ENCODE results near the gene CAMKK2. TPM values are rescaled to one million over a fixed set of nuclear protein-coding genes. Genes with fewer than 3 reads are reported as not detected.
A peak's percentile ranks its signal among the peaks of the same experiment; 100 is the strongest.

The CAMKK2 gene
- total RNA-seq, 2 experiments from 2014 or later = 21.1 to 27.6 TPM

DNA sequence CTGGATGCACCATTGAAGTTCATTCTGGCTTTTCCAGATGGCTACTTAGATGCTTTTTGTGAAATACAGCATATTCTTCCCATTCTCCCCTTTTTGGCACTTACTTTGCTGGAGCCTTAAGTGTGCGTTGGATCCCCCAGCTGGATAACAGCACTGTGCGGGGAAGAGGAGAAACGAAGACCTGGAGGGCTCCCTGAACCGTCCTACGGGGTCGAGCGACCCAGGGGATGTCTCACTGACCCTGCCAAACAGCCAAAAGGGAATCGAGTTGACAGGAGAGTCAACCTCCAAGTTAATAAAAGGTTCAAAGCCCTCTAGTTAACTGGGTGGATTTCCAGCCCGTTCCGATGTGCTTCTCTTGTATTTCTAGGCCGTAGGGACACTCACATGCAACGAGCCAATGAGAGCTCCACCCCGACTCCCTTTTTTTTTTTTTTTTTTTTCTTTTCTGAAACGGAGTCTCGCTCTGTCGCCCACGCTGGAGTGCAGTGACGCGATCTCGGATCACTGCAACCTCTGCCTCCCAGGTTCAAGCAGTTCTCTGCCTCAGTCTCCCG, 1.0 kb upstream of the CAMKK2 start:
- H3K4me2 ChIP-seq (ENCODE audit: low read length) = peak overlapping the region; percentile 94
- BruUV-seq (replicated peaks) = no TSS peak
- POLR2A ChIA-PET = interaction anchor here (0.7 to 1.0 kb wide), 3 partner anchors 33 to 392 kb away, joined by 3 to 5 read pairs (median 3); no protein-coding TSS in a partner anchor
- peak overlapping the region; percentile 72 for H3K27ac ChIP-seq (ENCODE audit: low read depth, low read length, poor library complexity, severe bottlenecking)
- no peaks in the 10 kb centered on the region for H3K9me2 ChIP-seq (ENCODE audit: insufficient read depth, low read length)
- intact Hi-C loops (cut with micrococcal nuclease; ENCODE audit: unreplicated experiment) = no loop called here
- H3K4me1 ChIP-seq (ENCODE audit: insufficient read depth, low read length, poor library complexity, severe bottlenecking) = peaks cover 47% of the 10 kb centered on the region
- DNase-seq (ENCODE audit: low spot score) = peak; percentile 32
- peaks cover 5% of the 10 kb centered on the region for H3K36me3 ChIP-seq (ENCODE audit: insufficient read depth, low read length)
- H2AFZ ChIP-seq (ENCODE audit: low read length) = peak overlapping the region; percentile 67
- no peaks in the 10 kb centered on the region for H3K9me3 ChIP-seq (ENCODE audit: low read length)
- TF ChIP-seq CTCF (conservative IDR thresholded peaks at IDR 0.05; ENCODE audit: low read length) (no peak), EZH2phosphoT487 (IDR thresholded peaks at IDR 0.05; ENCODE audit: borderline replicate concordance, low read depth, low read length) (no peak)
- no peaks in the 10 kb centered on the region for H4K20me1 ChIP-seq (ENCODE audit: insufficient read depth, low read length)
- CTCF ChIA-PET (ENCODE audit: unreplicated experiment) = no interaction called here
- peak overlapping the region; percentile 73 for H3K4me3 ChIP-seq (ENCODE audit: low read depth, low read length, poor library complexity, severe bottlenecking)
- peaks cover 31% of the 10 kb centered on the region for H3K79me2 ChIP-seq (ENCODE audit: insufficient read depth, low read depth, low read length)

- BruUV-seq (replicated peaks) = no TSS peak
- H3K27ac ChIP-seq (ENCODE audit: low read depth, low read length, poor library complexity, severe bottlenecking) = peak overlapping the region; percentile 30
- peak; percentile 26 for DNase-seq (ENCODE audit: low spot score)
- ChIA-PET POLR2A (interaction anchor here (0.5 to 0.9 kb wide), 4 partner anchors 8 to 704 kb away, joined by 4 to 5 read pairs (median 4); no protein-coding TSS in a partner anchor), CTCF (ENCODE audit: unreplicated experiment) (interaction anchor here (0.7 kb wide), 1 partner anchor 16 kb away, joined by 3 read pairs; no protein-coding TSS in a partner anchor)
- H3K9me3 ChIP-seq (ENCODE audit: low read length) = no peaks in the 10 kb centered on the region
- H4K20me1 ChIP-seq (ENCODE audit: insufficient read depth, low read length) = no peaks in the 10 kb centered on the region; the same call in 1 of the 2 replicates
- H3K9me2 ChIP-seq (ENCODE audit: insufficient read depth, low read length) = no peaks in the 10 kb centered on the region
- peak overlapping the region; percentile 94 for H3K4me2 ChIP-seq (ENCODE audit: low read length)
- peak overlapping the region; percentile 93 for H3K4me3 ChIP-seq (ENCODE audit: low read depth, low read length, poor library complexity, severe bottlenecking)
- intact Hi-C loops (cut with micrococcal nuclease; ENCODE audit: unreplicated experiment) = no loop called here
- TF ChIP-seq EZH2phosphoT487 (IDR thresholded peaks at IDR 0.05; ENCODE audit: borderline replicate concordance, low read depth, low read length) (no peak), CTCF (conservative IDR thresholded peaks at IDR 0.05; ENCODE audit: low read length) (no peak)
- peaks cover 31% of the 10 kb centered on the region for H3K79me2 ChIP-seq (ENCODE audit: insufficient read depth, low read depth, low read length)
- peaks cover 17% of the 10 kb centered on the region for H3K36me3 ChIP-seq (ENCODE audit: insufficient read depth, low read length)
- peak overlapping the region; percentile 47; the same call in 1 of the 2 replicates for H2AFZ ChIP-seq (ENCODE audit: low read length)
- H3K4me1 ChIP-seq (ENCODE audit: insufficient read depth, low read length, poor library complexity, severe bottlenecking) = peaks cover 52% of the 10 kb centered on the region
These were observed 527 bp downstream of the CAMKK2 start for GRCh38 chr12:121295746-121296617.
